HCT116 (cell line): ENCODE results near the gene DUOXA2. TPM values are rescaled to one million over a fixed set of nuclear protein-coding genes. Genes with fewer than 3 reads are reported as not detected.

Experiments used
- ATAC-seq: fragments of 200-7000 bp; cut with Tn5 transposase; 2 replicates; pipeline ENCODE4 v1.9.1; 2020; ENCODE audit warnings: mild to moderate bottlenecking, moderate library complexity
- BruUV-seq: library from RNA; stranded (reverse); fragments of 400-500 nt; replicated peaks from 2 replicates; lab custom pipeline; 2021; lab: Mats Ljungman, UMichigan
- CTCF ChIA-PET: fragments of 300-600 bp; sonication (Branson Sonifier 250); formaldehyde crosslinking; loops from one replicate; lab custom pipeline; 2021; ENCODE audit warnings: antibody characterized with exemption; lab: Charles Lee
- POLR2A ChIA-PET: fragments of 300-600, 350-600 bp; sonication (Branson Sonifier 250); formaldehyde crosslinking; loops from one replicate; lab custom pipeline; 2021; ENCODE audit warnings: antibody characterized with exemption; lab: Charles Lee
- RAD21 ChIA-PET, 2 experiments: fragments of 300-600 bp; sonication (Branson Sonifier 250); formaldehyde crosslinking; loops; one replicate each; lab custom pipeline; 2023; ENCODE audit warnings: low total read pairs in 2 of 2; ENCODE audit not compliant: uncharacterized antibody in 2 of 2, unreplicated experiment in 2 of 2, low non-redundant PET in 1 of 2; lab: Charles Lee
- DNase-seq: peaks from one replicate; pipeline ENCODE4 v3.0.0-alpha.2; 2010; ENCODE audit warnings: low read depth, low spot score
- H2AFZ ChIP-seq: fragments of 200-600 bp; shearing (Covaris generic), sonication (generic); 2 replicates; pipeline ENCODE4 v1.6.1; 2017; ENCODE audit warnings: low read depth, mixed run types, mixed read lengths, antibody characterized with exemption, low read length; ENCODE audit not compliant: poor library complexity, severe bottlenecking
- H3K27ac ChIP-seq: 2 replicates; pipeline ENCODE4 v1.5.1; 2012; ENCODE audit warnings: low read depth, low read length
- H3K27me3 ChIP-seq: fragments of 200-600 bp; sonication (generic); 2 replicates; pipeline ENCODE4 v1.6.1; 2016; ENCODE audit warnings: mixed run types, low read length, mixed read lengths; ENCODE audit not compliant: insufficient read depth
- H3K36me3 ChIP-seq, 2 experiments: fragments of 200-500 bp in 1 of 2; fragments of 200-600 bp in 1 of 2; sonication (Bioruptor generic) in 1 of 2; sonication (generic) in 1 of 2; 2 replicates each; pipeline versions ENCODE4 v1.5.1 to v1.6.1; 2014 to 2016; ENCODE audit warnings: low read length in 2 of 2, inconsistent platforms in 1 of 2, mixed read lengths in 1 of 2, mixed run types in 1 of 2; ENCODE audit not compliant: insufficient read depth in 2 of 2, control insufficient read depth in 1 of 2
- H3K4me1 ChIP-seq, 2 experiments: fragments of 200-600 bp in 1 of 2; sonication (generic) in 1 of 2; 2 replicates each; pipeline versions ENCODE4 v1.5.1 to v1.6.1; 2012 to 2017; ENCODE audit warnings: low read length in 2 of 2, inconsistent platforms in 1 of 2, mild to moderate bottlenecking in 1 of 2, mixed read lengths in 1 of 2, mixed run types in 1 of 2, moderate library complexity in 1 of 2; ENCODE audit not compliant: insufficient read depth in 2 of 2, control insufficient read depth in 1 of 2
- H3K4me2 ChIP-seq: fragments of 200-600 bp; sonication (generic); 2 replicates; pipeline ENCODE4 v1.6.1; 2017; ENCODE audit warnings: mixed run types, low read length, mixed read lengths
- H3K4me3 ChIP-seq, 2 experiments: fragments of 200-600 bp in 1 of 2; sonication (generic) in 1 of 2; replicated peaks in 1 of 2; 2 replicates each; pipeline ENCODE4 v1.5.1; 2011 to 2016; ENCODE audit warnings: low read length in 2 of 2, control low read depth in 1 of 2, low read depth in 1 of 2, mild to moderate bottlenecking in 1 of 2, mixed read lengths in 1 of 2, mixed run types in 1 of 2
- H3K79me2 ChIP-seq: fragments of 200-600 bp; sonication (generic); 2 replicates; pipeline ENCODE4 v1.6.1; 2017; ENCODE audit warnings: mild to moderate bottlenecking, mixed run types, low read length, moderate library complexity, mixed read lengths; ENCODE audit not compliant: insufficient read depth
- H3K9ac ChIP-seq: fragments of 200-600 bp; sonication (generic); 2 replicates; pipeline ENCODE4 v1.6.1; 2016; ENCODE audit warnings: low read length, mixed read lengths
- H3K9me2 ChIP-seq: fragments of 200-600 bp; sonication (generic), shearing (Covaris generic); 2 replicates; pipeline ENCODE4 v1.6.1; 2017; ENCODE audit warnings: mixed run types, mild to moderate bottlenecking, moderate library complexity; ENCODE audit not compliant: insufficient read depth
- H3K9me3 ChIP-seq, 2 experiments: fragments of 200-500 bp in 1 of 2; fragments of 200-600 bp in 1 of 2; sonication (Bioruptor generic) in 1 of 2; sonication (generic) in 1 of 2; 2 replicates each; pipeline ENCODE4 v1.6.1; 2014 to 2017; ENCODE audit warnings: low read length in 2 of 2, mixed read lengths in 2 of 2, inconsistent platforms in 1 of 2, low read depth in 1 of 2, mild to moderate bottlenecking in 1 of 2, mixed run types in 1 of 2, moderate library complexity in 1 of 2; ENCODE audit not compliant: control insufficient read depth in 1 of 2, insufficient read depth in 1 of 2
- H4K20me1 ChIP-seq: fragments of 200-600 bp; sonication (generic), shearing (Covaris generic); 2 replicates; pipeline ENCODE4 v1.6.1; 2017; ENCODE audit warnings: mixed run types, mild to moderate bottlenecking, moderate library complexity; ENCODE audit not compliant: insufficient read depth
- JUND ChIP-seq: IDR thresholded peaks from 2 replicates; pipeline ENCODE4 v1.6.1; 2012
- REST ChIP-seq: IDR thresholded peaks from 2 replicates; pipeline ENCODE4 v1.6.1; 2012; ENCODE audit warnings: low read depth
- SP1 ChIP-seq: IDR thresholded peaks from 2 replicates; pipeline ENCODE4 v1.6.1; 2012; ENCODE audit warnings: low read depth
- SRF ChIP-seq: IDR thresholded peaks from 2 replicates; pipeline ENCODE4 v1.6.1; 2012; ENCODE audit warnings: low read depth
- ZBTB33 ChIP-seq: IDR thresholded peaks from 2 replicates; pipeline ENCODE4 v1.6.1; 2011; ENCODE audit warnings: mild to moderate bottlenecking, low read length, moderate library complexity; ENCODE audit not compliant: insufficient replicate concordance; ENCODE audit errors: extremely low read depth
- intact Hi-C: fragments of 100-400 bp; cut with micrococcal nuclease; formaldehyde crosslinking; loops from 2 replicates; pipeline ENCODE4 v1.10.0; 2022
- total RNA-seq: library from RNA; stranded (reverse); gene quantifications from one replicate; pipeline ENCODE4 v1.2.1, GENCODE V29; 2021; ENCODE audit not compliant: unreplicated experiment
- TF ChIP-seq, protein P1 (sequence below), 3 experiments: fragments of 200-600 bp in 1 of 3; sonication (generic) in 1 of 3; IDR thresholded peaks in 2 of 3; conservative IDR thresholded peaks in 1 of 3; 2 replicates each; pipeline ENCODE4 v1.5.1; 2012 to 2017; ENCODE audit warnings: low read depth in 2 of 3, low read length in 2 of 3, antibody characterized with exemption in 1 of 3, borderline replicate concordance in 1 of 3, control low read depth in 1 of 3, mild to moderate bottlenecking in 1 of 3, mixed read lengths in 1 of 3, mixed run types in 1 of 3, moderate library complexity in 1 of 3; ENCODE audit not compliant: insufficient read depth in 1 of 3

The DUOXA2 gene
- total RNA-seq, 1 experiment from 2014 or later, result not detected

GRCh38 chr15:45140557-45141250 lies 26.6 kb downstream of the DUOXA2 start:
- Histone ChIP-seq H3K9me3 (no peaks in the 10 kb centered on the region), H3K4me3 (no peak overlapping the region), H3K4me2 (no peak overlapping the region), H3K9ac (no peak overlapping the region), H3K27me3 (no peaks in the 10 kb centered on the region), H4K20me1 (no peaks in the 10 kb centered on the region), H3K9me2 (no peaks in the 10 kb centered on the region), H3K36me3 (peaks cover 0 to 5% of the 10 kb centered on the region in 2 experiments; a peak in 1 of 4 replicates), H2AFZ (no peak overlapping the region), H3K27ac (no peak overlapping the region), H3K79me2 (no peaks in the 10 kb centered on the region), H3K4me1 (no peaks in the 10 kb centered on the region)
- CTCF ChIA-PET, result interaction anchor here (1.0 to 1.2 kb wide), 2 partner anchors 14 to 23 kb away, joined by 3 to 4 read pairs; no protein-coding TSS in a partner anchor
- ATAC-seq (no peak), DNase-seq (no peak)
- intact Hi-C loops, result no loop called here
- TF ChIP-seq, protein P1, sequence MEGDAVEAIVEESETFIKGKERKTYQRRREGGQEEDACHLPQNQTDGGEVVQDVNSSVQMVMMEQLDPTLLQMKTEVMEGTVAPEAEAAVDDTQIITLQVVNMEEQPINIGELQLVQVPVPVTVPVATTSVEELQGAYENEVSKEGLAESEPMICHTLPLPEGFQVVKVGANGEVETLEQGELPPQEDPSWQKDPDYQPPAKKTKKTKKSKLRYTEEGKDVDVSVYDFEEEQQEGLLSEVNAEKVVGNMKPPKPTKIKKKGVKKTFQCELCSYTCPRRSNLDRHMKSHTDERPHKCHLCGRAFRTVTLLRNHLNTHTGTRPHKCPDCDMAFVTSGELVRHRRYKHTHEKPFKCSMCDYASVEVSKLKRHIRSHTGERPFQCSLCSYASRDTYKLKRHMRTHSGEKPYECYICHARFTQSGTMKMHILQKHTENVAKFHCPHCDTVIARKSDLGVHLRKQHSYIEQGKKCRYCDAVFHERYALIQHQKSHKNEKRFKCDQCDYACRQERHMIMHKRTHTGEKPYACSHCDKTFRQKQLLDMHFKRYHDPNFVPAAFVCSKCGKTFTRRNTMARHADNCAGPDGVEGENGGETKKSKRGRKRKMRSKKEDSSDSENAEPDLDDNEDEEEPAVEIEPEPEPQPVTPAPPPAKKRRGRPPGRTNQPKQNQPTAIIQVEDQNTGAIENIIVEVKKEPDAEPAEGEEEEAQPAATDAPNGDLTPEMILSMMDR (IDR thresholded peaks at IDR 0.05 in 2 of 3, conservative IDR thresholded peaks at IDR 0.05 in 1 of 3; ENCODE audit: borderline replicate concordance in 1 of 3, insufficient read depth in 1 of 3, low read depth in 2 of 3, low read length in 2 of 3), result no peak
- TF ChIP-seq ZBTB33 (no peak), SRF (no peak), REST (no peak), SP1 (no peak), JUND (no peak)
- BruUV-seq, result no TSS peak
- RAD21 ChIA-PET, result no interaction called here
- POLR2A ChIA-PET, result no interaction called here
